GM21423 (cell line): ENCODE measurements around the gene TMPRSS3.
"Not testable (repeated sequence)": the region's sequence is repeated elsewhere in the genome, so short reads cannot be mapped to it uniquely, and the experiment has no call there.

ENCODE experiments used
- ATAC-seq: cut with Tn5 transposase; IDR thresholded peaks from one replicate; pipeline ENCODE4 v1.9.1; 2021; ENCODE audit warnings: mild to moderate bottlenecking, moderate library complexity; ENCODE audit not compliant: unreplicated experiment

The TMPRSS3 gene

GRCh38 chr21:42409366-42409765 is 13.5 kb upstream of the TMPRSS3 start:
- no peak for ATAC-seq

DNA sequence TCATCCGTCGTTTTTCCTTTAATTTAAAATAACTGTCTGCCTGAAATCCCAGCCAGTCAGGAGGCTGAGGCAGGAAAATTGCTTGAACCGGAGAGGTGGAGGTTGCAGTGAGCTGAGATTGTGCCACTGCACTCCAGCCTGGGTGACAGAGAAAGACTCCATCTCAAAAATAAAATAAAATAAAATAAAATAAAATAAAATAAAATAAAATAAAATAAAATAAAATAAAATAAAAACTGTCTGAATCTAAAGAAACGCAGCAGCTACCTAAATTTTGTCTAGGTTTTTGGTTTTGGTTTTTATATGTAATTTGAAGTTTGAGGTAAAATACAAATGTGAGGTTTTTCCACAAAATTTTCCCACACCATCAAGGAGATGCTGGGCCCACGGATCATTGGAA is 12.9 kb upstream of the TMPRSS3 start:
- ATAC-seq: not testable (repeated sequence)

GRCh38 chr21:42407476-42407875 is 11.6 kb upstream of the TMPRSS3 start:
- no peak for ATAC-seq

- no peak for ATAC-seq
Observed at GRCh38 chr21:42406866-42407265, 11.0 kb upstream of the TMPRSS3 start.

- no peak for ATAC-seq
Observed at GRCh38 chr21:42406201-42406621, 10.4 kb upstream of the TMPRSS3 start.

GRCh38 chr21:42405064-42406013 is 9.5 kb upstream of the TMPRSS3 start:
- no peak for ATAC-seq

DNA sequence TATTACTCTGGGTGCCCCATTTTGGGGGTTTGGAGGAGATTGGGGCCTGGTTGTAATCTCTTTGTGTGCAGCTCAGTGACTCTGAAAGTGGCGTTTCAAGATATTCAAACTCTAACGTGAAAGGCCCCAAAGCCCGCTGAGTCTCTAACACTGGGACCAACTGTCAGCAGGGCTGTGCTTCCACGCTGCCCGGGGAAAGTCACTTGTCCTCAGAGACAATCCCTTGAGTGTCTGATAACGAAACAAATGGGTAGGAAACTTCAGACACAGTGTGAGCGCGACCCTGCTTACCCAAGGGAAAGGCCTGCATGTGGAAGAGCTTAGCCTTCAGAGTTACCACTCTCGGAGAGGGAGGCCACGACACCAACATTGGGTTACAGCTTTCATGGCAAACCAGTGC is 8.7 kb upstream of the TMPRSS3 start:
- ATAC-seq: no peak

DNA sequence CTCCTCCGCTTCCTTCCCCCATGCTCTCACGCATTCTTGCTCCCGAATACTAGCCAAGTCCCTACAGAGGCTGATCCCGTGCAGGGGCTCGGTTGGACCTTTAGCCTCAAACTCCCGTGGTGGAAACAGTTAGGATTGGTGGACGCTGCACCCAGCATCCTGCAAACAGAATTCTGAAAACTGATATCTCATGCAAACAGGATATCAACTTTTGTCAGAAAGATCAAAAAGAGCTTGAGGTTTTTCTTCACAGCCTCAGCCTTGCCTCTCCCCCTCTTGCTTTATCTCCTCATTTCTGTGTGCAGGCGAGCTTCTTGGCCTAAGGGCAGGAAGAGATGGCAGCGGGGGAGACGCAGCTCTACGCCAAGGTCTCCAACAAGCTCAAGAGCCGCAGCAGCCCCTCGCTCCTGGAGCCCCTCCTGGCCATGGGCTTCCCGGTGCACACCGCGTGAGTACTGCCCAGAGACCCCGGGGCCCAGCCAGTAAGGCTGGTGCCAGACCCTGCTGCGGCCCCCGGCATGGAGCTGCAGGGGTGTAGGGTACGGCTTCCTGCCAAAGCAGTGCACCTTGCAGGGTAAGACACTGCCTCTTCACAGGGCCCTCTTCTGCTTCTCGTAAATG is 7.9 kb upstream of the TMPRSS3 start, which contains the start of gene UBASH3A:
UBASH3A (plus strand) TSS at position 292 of the 621 bp plus-strand sequence; CDS start at position 336, 44 bp downstream.
- no peak for ATAC-seq

DNA sequence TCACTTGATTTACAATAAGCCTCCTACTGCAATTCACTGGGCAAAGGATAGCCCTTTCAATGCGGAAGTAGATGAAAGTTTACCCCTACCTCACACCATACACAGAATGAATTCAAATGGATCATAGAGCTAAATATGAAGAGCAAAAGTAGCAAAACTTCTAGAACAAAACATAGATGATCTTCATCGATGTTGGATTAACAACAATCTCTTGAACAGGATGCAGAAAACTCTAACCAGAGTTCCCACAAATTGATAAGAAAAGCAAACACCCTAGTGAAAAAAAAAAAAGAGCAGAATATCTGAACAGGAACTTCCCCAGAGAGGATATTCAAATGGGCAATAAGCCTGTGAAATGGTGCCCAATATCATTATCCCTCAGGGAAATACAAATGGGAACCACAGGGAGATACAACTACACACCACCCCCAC is 6.0 kb upstream of the TMPRSS3 start:
- ATAC-seq: no peak

DNA sequence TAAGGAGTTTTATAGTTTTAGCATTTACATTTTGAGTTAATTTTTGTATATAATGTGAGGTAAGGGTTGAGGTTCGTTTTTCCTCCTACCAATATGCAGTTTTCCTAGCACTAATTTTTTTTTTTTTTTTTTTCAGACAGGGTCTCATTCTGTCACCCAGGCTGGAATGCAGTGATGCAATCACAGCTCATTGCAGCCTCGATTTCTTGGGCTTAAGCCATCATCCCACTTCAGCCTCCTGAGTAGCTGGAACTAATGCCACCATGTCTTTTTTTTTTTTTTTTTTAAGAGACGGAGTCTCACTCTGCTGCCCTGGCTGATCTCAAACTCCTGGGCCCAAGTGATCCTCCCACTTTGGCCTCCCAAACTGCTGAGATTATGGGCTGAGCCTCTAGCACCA is 5.3 kb upstream of the TMPRSS3 start:
- no peak for ATAC-seq

DNA sequence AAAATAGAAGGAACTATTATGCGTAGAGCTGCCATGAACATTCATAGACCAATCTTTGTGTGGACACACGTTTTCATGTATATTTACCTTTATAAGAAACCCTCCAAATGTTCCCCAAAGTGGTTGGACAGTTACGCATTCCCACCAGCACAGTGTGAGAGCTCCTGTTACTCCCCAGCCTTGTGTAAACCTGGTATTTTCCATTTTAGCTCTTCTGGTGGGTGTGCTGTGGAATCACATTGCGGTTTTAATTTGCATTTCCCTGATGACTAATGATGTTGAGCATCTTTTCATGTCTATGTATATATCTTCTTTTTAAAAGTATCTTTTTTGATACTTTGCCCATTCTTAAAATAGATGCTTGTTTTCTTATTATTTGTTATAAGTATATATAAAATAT is 4.7 kb upstream of the TMPRSS3 start:
- no peak for ATAC-seq

DNA sequence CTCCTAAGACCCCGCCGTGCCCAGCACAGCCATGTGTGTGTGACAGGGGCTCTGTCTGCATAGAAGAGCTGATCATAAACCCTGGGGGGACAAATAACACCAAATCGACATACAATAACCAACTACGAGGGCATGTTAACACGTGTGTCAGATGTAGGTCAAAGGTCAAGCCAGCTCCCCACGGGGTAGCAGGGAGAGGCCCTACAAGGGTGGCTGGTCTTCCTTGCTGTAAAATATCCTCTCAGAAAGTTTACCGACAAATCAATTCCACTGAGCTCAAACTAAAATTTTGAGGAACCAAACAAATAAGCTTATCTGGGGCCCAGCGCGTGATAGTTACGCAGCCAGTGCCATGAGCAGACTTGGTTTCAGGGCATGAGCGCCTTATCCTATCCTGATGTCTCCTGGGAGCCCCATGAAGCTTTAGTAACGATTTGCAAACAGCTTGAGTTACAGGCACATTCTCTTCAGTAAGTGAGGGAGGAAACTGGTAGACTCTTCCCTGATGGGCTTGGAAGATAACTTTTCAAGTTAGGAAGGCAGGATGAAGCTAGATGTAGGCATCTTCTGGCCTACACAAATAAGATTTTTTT is 2.7 kb upstream of the TMPRSS3 start:
- no peak for ATAC-seq

DNA sequence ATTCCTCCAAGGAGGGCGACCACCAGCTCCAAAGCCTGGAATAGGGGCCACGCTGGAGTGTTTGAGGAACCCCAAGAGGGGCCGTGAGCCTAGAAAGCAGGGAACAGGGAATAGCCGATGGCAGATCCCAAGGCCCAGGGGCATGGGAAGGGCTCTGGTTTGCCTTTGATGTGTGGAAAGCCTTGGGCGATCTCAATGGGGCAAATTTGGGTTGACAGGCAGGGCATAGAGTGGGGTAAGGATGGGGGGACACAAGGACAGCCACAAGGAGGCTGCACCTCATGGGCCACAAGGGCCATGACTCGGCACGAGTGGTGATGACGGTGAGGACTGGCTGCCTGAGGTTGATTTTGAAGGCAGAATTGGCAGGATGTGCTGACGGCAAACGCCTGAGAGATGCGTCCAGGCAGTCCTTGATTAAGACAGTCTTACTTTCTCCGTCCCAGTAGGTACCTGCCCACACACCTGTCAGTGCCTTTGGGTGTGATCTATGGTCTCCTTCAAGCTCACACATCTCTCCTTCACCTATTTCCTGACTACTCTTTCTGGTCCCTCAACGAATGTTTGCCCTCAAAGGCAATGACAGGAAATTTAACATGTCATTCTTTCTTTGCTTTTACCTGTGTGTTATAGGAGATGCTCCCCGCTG is 2.0 kb upstream of the TMPRSS3 start:
- no peak for ATAC-seq

DNA sequence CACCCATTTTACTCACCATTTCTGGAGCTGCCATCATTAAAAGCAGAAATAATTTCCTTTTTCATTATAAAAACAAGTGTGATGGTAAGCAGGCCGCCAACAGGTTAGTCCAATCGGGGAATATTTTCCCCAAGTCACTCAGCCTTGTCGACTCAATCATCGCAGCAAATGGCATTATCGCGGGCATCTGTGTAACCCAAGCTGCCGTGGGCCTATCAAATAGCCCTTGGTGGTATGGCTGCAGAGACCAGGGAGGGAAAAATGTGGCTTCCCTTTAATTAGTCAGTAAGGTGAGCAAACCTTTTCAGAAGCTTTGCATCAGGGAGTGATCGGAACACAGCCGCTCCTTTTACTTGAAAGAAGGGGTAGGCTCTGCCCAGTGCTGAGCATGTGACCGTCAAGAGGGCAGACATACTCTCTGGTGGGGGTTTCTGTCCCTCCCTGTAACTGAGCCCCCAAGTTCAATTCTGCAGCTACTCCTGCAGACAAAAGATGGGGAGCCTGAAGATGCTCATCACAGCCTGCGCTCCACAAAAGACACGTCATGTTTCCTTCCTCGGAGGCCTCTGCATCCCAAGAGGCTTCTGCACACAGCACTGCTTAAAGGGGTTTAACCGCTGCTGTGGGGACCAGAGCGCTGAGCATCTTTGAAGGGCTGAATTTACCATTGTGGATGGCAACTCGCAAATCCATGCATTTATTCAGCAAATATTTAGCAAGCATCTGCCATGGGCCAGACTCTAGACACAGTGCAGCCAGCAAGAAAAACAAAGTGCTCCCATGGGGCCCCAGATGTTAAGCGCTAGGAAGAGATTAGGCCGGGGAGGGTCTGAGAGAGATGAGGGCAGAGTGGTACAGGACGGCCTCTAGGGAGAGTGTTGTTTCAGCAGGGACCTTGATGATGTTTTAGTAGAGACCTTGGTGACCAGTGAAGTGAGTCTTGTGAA is 1.2 kb upstream of the TMPRSS3 start:
- no peak for ATAC-seq

- no peak for ATAC-seq
Observed at GRCh38 chr21:42395302-42395701, 550 bp downstream of the TMPRSS3 start.

DNA sequence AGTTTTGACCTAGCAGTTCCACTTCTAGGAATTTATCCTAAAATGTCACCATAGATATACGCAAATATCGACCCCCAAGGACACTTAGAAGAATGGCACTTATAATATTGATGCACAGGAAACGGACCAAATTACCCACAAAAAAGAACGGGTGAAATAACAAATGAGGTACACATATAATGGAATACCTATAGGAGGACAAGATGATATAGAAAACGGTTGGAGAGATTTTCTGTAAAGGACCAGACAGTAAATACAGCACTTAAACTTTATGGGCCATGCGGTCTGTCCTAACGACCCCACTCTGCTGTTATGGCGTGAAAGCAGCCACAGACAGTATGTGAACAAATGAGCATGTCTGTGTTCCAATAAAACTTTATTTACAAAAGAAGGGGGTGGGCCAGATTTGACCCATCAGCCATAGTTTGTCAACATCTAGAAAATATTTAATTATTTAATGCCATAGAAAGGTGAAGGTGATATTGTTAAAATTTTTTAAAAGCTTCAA is 2.4 kb downstream of the TMPRSS3 start:
- ATAC-seq: no peak

DNA sequence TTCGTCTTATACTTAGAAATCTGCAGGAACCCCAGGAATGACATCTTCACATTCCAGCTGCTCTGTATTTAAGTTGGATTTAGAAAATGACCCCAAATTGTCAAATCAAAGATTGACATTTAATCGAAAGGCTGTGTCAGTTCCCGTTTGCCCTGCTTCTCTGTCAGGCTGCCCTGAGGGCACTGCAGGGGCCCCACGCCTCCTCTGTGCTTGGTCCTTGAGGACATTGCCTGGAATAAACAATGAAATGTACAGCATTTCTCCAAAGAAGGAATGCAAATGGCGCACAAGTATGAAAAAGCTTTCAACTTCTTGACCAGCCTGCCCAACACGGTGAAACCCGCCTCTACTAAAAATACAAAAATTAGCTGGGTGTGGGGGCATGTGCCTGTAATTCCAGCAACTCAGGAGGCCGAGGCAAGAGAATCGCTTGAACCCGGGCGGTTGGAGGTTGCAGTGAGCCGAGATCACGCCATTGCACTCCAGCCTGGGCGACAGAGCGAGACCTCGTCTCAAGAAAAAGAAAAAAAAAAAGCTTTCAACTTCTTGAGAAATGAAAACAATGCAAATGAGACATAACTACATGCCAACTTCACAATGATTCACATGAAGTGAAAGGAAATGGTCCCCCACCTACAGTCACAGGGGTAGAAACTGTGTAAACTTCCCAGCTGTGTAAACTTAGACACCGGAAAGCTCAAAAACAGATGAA is 3.0 kb downstream of the TMPRSS3 start:
- ATAC-seq: peak; percentile 70

- no peak for ATAC-seq
Observed at GRCh38 chr21:42391297-42391696, 4.6 kb downstream of the TMPRSS3 start.

- no peak for ATAC-seq
Observed at GRCh38 chr21:42390696-42391095, 5.2 kb downstream of the TMPRSS3 start.
